GM12878 (cell line): ENCODE measurements around the gene PSENEN. TPM values are rescaled to one million over a fixed set of nuclear protein-coding genes. Genes with fewer than 3 reads are reported as not detected.

Experiments
- DPF2 ChIP-seq: fragments of 450-650 bp; IDR thresholded peaks from 2 replicates; pipeline ENCODE4 v1.6.1; 2017; ENCODE audit warnings: mild to moderate bottlenecking
- EGR1 ChIP-seq, 2 experiments: IDR thresholded peaks; 1 replicate in 1 of 2; 2 replicates in 1 of 2; pipeline ENCODE4 v1.6.1; 2011 to 2012; ENCODE audit warnings: low read depth in 2 of 2, low read length in 2 of 2, borderline replicate concordance in 1 of 2, mild to moderate bottlenecking in 1 of 2, moderate library complexity in 1 of 2
- ETV6 ChIP-seq, 2 experiments: fragments of 450-650 bp in 1 of 2; IDR thresholded peaks in 1 of 2; conservative IDR thresholded peaks in 1 of 2; 2 replicates each; pipeline ENCODE4 v1.6.1; 2014; ENCODE audit warnings: antibody characterized with exemption in 1 of 2, borderline replicate concordance in 1 of 2, low read depth in 1 of 2, mild to moderate bottlenecking in 1 of 2, moderate library complexity in 1 of 2
- FOS ChIP-seq: IDR thresholded peaks from 3 replicates; pipeline ENCODE4 v1.6.1; 2011; ENCODE audit warnings: borderline replicate concordance; ENCODE audit not compliant: insufficient read length; ENCODE audit errors: extremely low read depth
- FOXM1 ChIP-seq: IDR thresholded peaks from 2 replicates; pipeline ENCODE4 v1.6.1; 2012; ENCODE audit warnings: low read depth, mild to moderate bottlenecking, inconsistent platforms, low read length, moderate library complexity
- IKZF2 ChIP-seq, 2 experiments: fragments of 450-650 bp; IDR thresholded peaks; 2 replicates each; pipeline ENCODE4 v1.6.1; 2017; ENCODE audit warnings: mild to moderate bottlenecking in 2 of 2, moderate library complexity in 2 of 2
- KAT2A ChIP-seq: conservative IDR thresholded peaks from 2 replicates; pipeline ENCODE4 v1.6.1; 2011; ENCODE audit warnings: low read depth, low read length; ENCODE audit not compliant: control insufficient read depth
- KDM1A ChIP-seq: fragments of 200-600 bp; sonication (generic); IDR thresholded peaks from 2 replicates; pipeline ENCODE4 v1.6.1; 2016; ENCODE audit warnings: borderline replicate concordance
- MEF2B ChIP-seq: fragments of 450-650 bp; IDR thresholded peaks from 2 replicates; pipeline ENCODE4 v1.6.1; 2018; ENCODE audit warnings: mild to moderate bottlenecking, moderate library complexity; ENCODE audit not compliant: partially characterized antibody, poor library complexity, severe bottlenecking
- MTA3 ChIP-seq: IDR thresholded peaks from 2 replicates; pipeline ENCODE4 v1.6.1; 2012; ENCODE audit warnings: low read length, inconsistent platforms, borderline replicate concordance
- NFXL1 ChIP-seq: fragments of 450-650 bp; IDR thresholded peaks from 2 replicates; pipeline ENCODE4 v1.6.1; 2017; ENCODE audit warnings: antibody characterized with exemption, mild to moderate bottlenecking, borderline replicate concordance
- NFYB ChIP-seq: IDR thresholded peaks from 2 replicates; pipeline ENCODE4 v1.6.1; 2011; ENCODE audit warnings: low read depth, mild to moderate bottlenecking, low read length, improper control_type of control experiment, moderate library complexity; ENCODE audit not compliant: insufficient read depth
- NRF1 ChIP-seq: conservative IDR thresholded peaks from 2 replicates; pipeline ENCODE4 v1.6.1; 2011; ENCODE audit warnings: mild to moderate bottlenecking, low read depth, low read length, improper control_type of control experiment
- POLR2A ChIP-seq: IDR thresholded peaks from 2 replicates; pipeline ENCODE4 v1.6.1; 2011; ENCODE audit warnings: low read depth, mild to moderate bottlenecking, low read length
- RB1 ChIP-seq: fragments of 450-650 bp; formaldehyde crosslinking; IDR thresholded peaks from 2 replicates; pipeline ENCODE4 v1.6.1; 2017; ENCODE audit warnings: mild to moderate bottlenecking, borderline replicate concordance
- SIN3A ChIP-seq: IDR thresholded peaks from 2 replicates; pipeline ENCODE4 v1.6.1; 2012; ENCODE audit warnings: low read depth, low read length, improper control_type of control experiment
- SMARCA5 ChIP-seq: fragments of 450-650 bp; IDR thresholded peaks from 2 replicates; pipeline ENCODE4 v1.6.1; 2017; ENCODE audit warnings: mild to moderate bottlenecking
- SP1 ChIP-seq: IDR thresholded peaks from one replicate; pipeline ENCODE4 v1.6.1; 2011; ENCODE audit warnings: low read depth, low read length
- SPI1 ChIP-seq: IDR thresholded peaks from 2 replicates; pipeline ENCODE4 v1.6.1; 2011; ENCODE audit warnings: low read depth, mild to moderate bottlenecking, low read length, moderate library complexity, borderline replicate concordance; ENCODE audit not compliant: insufficient read depth
- SREBF1 ChIP-seq: IDR thresholded peaks from 2 replicates; pipeline ENCODE4 v1.6.1; 2012; ENCODE audit warnings: mild to moderate bottlenecking, low read length
- TCF12 ChIP-seq: IDR thresholded peaks from 2 replicates; pipeline ENCODE4 v1.6.1; 2011; ENCODE audit warnings: low read depth, mild to moderate bottlenecking, low read length
- ZNF217 ChIP-seq: fragments of 450-650 bp; IDR thresholded peaks from 2 replicates; pipeline ENCODE4 v1.6.1; 2017; ENCODE audit warnings: antibody characterized with exemption, mild to moderate bottlenecking
- ZSCAN29 ChIP-seq: fragments of 450-650 bp; IDR thresholded peaks from 2 replicates; pipeline ENCODE4 v1.6.1; 2017; ENCODE audit warnings: mild to moderate bottlenecking, moderate library complexity
- polyA plus RNA-seq, 11 experiments: library from polyadenylated mRNA; depleted of rRNA in 4 of 11; unstranded in 6 of 11; stranded (reverse) in 5 of 11; fragments of >200 nt; fragmentation: Nextera tagmentation in 4 of 11; fragmentation: Illumina TruSeq in 1 of 11; extraction: Ambion mirVana in 4 of 11; extraction: Trizol in 1 of 11; gene quantifications; 1 replicate in 1 of 11; 2 replicates in 10 of 11; pipeline versions ENCODE4 v1.2.1 to v1.2.3, GENCODE V29; 2011 to 2016; ENCODE audit warnings: inconsistent platforms in 2 of 11, missing spikeins in 2 of 11, low read depth in 1 of 11
- total RNA-seq, 4 experiments: library from RNA; depleted of rRNA in 3 of 4; stranded (reverse); fragments of >200 nt in 3 of 4; fragmentation: Illumina TruSeq in 1 of 4; extraction: Trizol in 1 of 4; gene quantifications; 2 replicates each; pipeline versions ENCODE4 v1.2.1 to v1.2.3, GENCODE V29; 2013 to 2021
- TF ChIP-seq, protein P1 (sequence below): IDR thresholded peaks from 2 replicates; pipeline ENCODE4 v1.6.1; 2012; ENCODE audit warnings: low read depth, low read length, improper control_type of control experiment
- TF ChIP-seq, protein P2 (sequence below): fragments of 450-650 bp; formaldehyde crosslinking; IDR thresholded peaks from 2 replicates; pipeline ENCODE4 v1.5.0; 2022; ENCODE audit warnings: mild to moderate bottlenecking, missing genetic modification characterization
- TF ChIP-seq, protein P3 (sequence below): fragments of 450-650 bp; conservative IDR thresholded peaks from 2 replicates; pipeline ENCODE4 v1.6.1; 2017; ENCODE audit warnings: mild to moderate bottlenecking, moderate library complexity

Gene PSENEN
- total and polyA plus RNA-seq, 10 of the 15 experiments (the other 5 are each of a cell fraction or from before 2014, with no cell fraction given) = 14.4 to 178 (median 43.5) TPM

DNA sequence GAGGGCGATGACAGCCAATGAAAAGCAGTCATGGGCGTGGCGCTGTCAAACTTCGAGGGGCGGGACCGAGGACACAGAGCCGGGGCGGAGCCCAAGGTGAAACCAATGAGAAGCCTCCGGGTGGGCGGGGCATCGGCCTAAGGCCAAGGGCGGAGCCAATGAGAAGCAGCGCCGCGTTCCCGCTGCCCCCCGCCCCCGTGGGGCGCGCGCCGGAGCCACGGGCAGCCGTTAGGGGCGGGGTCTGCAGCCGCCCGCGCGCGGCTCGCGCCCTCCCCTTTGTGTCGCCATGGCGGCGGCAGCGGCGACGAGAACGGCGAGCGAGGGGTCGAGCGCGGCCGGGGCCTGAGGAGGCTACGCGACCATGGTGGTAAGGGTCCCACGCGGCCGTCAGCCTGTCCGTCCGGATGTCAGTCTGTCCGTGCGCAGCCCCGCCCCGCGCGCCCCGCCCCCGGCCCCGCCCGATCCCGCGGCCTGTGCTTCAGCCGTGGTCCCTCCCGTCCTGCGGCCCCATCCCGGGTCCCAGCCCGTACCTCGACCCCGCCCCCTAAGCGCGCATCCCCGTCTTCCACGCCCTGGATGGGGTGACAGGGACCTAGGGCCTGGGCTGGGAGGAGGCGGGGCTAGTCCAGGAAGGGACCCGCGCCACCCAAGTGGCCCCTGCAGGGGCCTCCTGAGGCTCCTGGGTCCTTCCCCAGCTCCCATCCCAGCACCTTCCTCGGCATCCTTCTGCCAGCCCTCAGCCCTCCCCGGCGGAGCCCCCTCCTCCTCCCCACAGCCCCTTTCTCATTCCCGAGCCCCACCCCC, 30.0 kb downstream of the PSENEN start, which contains the start of gene ARHGAP33 (continued):
- TF ChIP-seq ZSCAN29 (no peak), SIN3A (no peak), NFXL1 (no peak), ETV6 (conservative IDR thresholded peaks at IDR 0.05 in 1 of 2, IDR thresholded peaks at IDR 0.05 in 1 of 2; ENCODE audit: borderline replicate concordance in 1 of 2, low read depth in 1 of 2) (no peak), FOS (no peak), POLR2A (peak; percentile 80), DPF2 (peak; percentile 52; the same call in 1 of the 2 replicates), RB1 (peak; percentile 88; the same call in 1 of the 2 replicates), SREBF1 (no peak), TCF12 (no peak), MTA3 (no peak), SMARCA5 (no peak), NFYB (peak; percentile 92), SPI1 (no peak), SP1 (peak; percentile 89), FOXM1 (no peak), KDM1A (no peak), NRF1 (no peak), MEF2B (no peak), IKZF2 (IDR thresholded peaks at IDR 0.05) (no peak), KAT2A (no peak), EGR1 (IDR thresholded peaks at IDR 0.05; ENCODE audit: borderline replicate concordance in 1 of 2, low read depth in 2 of 2, low read length in 2 of 2) (peak in 1 of 2 experiments; percentile 73; a peak in 1 of 3 replicates), ZNF217 (no peak)
- TF ChIP-seq, protein P1, sequence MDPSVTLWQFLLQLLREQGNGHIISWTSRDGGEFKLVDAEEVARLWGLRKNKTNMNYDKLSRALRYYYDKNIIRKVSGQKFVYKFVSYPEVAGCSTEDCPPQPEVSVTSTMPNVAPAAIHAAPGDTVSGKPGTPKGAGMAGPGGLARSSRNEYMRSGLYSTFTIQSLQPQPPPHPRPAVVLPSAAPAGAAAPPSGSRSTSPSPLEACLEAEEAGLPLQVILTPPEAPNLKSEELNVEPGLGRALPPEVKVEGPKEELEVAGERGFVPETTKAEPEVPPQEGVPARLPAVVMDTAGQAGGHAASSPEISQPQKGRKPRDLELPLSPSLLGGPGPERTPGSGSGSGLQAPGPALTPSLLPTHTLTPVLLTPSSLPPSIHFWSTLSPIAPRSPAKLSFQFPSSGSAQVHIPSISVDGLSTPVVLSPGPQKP = no peak
- TF ChIP-seq, protein P2, sequence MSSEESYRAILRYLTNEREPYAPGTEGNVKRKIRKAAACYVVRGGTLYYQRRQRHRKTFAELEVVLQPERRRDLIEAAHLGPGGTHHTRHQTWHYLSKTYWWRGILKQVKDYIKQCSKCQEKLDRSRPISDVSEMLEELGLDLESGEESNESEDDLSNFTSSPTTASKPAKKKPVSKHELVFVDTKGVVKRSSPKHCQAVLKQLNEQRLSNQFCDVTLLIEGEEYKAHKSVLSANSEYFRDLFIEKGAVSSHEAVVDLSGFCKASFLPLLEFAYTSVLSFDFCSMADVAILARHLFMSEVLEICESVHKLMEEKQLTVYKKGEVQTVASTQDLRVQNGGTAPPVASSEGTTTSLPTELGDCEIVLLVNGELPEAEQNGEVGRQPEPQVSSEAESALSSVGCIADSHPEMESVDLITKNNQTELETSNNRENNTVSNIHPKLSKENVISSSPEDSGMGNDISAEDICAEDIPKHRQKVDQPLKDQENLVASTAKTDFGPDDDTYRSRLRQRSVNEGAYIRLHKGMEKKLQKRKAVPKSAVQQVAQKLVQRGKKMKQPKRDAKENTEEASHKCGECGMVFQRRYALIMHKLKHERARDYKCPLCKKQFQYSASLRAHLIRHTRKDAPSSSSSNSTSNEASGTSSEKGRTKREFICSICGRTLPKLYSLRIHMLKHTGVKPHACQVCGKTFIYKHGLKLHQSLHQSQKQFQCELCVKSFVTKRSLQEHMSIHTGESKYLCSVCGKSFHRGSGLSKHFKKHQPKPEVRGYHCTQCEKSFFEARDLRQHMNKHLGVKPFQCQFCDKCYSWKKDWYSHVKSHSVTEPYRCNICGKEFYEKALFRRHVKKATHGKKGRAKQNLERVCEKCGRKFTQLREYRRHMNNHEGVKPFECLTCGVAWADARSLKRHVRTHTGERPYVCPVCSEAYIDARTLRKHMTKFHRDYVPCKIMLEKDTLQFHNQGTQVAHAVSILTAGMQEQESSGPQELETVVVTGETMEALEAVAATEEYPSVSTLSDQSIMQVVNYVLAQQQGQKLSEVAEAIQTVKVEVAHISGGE (CRISPR knock-in tag) = no peak
- TF ChIP-seq, protein P3, sequence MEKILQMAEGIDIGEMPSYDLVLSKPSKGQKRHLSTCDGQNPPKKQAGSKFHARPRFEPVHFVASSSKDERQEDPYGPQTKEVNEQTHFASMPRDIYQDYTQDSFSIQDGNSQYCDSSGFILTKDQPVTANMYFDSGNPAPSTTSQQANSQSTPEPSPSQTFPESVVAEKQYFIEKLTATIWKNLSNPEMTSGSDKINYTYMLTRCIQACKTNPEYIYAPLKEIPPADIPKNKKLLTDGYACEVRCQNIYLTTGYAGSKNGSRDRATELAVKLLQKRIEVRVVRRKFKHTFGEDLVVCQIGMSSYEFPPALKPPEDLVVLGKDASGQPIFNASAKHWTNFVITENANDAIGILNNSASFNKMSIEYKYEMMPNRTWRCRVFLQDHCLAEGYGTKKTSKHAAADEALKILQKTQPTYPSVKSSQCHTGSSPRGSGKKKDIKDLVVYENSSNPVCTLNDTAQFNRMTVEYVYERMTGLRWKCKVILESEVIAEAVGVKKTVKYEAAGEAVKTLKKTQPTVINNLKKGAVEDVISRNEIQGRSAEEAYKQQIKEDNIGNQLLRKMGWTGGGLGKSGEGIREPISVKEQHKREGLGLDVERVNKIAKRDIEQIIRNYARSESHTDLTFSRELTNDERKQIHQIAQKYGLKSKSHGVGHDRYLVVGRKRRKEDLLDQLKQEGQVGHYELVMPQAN = peak; percentile 73
